AG09309 (cell line): ENCODE results near the gene CDH4.

Experiments used
- DNase-seq: peaks from one replicate; pipeline ENCODE4 v3.0.0-alpha.2; 2010; ENCODE audit warnings: low read depth
- H3K4me3 ChIP-seq: 2 replicates; pipeline ENCODE4 v1.5.1; 2011; ENCODE audit warnings: mild to moderate bottlenecking, low read depth, low read length, moderate library complexity; ENCODE audit not compliant: control insufficient read depth
- TF ChIP-seq, protein P1 (sequence below): IDR thresholded peaks from 2 replicates; pipeline ENCODE4 v1.5.1; 2011; ENCODE audit warnings: mild to moderate bottlenecking, low read depth, low read length, inconsistent platforms; ENCODE audit not compliant: insufficient read depth, control insufficient read depth; ENCODE audit errors: missing control alignments

CDH4 gene

DNA sequence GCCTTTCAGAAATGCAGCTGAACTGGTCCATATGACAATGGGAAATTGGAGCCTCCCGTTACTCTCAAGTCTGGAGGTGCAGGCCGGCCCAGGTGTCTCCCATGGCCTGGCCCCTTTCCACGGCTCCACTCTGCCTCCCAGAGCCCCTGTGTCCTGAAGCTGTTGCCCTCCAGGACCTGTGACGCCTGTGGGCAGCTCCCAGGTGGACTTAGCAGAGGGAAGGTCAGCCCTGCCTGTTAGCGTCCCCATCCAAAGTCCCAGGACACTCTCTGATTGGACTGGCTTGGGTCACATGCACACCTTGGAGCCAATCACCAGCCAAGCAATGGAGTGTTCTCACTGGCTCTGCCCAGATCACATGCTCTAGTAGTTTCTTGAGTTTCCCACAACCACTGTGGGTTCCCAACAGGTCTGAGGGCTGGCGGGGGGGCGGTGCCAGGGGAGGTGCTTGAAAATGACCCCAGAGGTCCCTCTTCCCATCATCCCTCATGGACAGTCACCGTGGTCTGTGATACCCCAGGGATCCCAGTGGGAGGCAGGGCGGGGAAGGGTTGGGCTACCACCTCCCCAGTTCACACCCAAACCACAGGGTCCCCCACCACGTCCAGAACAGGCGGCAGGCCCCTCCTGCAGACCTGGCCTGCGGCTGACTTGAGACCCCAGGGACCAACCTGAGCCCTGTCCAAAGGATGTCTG, 678.1 kb downstream of the CDH4 start:
- no peak for DNase-seq
- TF ChIP-seq, protein P1, sequence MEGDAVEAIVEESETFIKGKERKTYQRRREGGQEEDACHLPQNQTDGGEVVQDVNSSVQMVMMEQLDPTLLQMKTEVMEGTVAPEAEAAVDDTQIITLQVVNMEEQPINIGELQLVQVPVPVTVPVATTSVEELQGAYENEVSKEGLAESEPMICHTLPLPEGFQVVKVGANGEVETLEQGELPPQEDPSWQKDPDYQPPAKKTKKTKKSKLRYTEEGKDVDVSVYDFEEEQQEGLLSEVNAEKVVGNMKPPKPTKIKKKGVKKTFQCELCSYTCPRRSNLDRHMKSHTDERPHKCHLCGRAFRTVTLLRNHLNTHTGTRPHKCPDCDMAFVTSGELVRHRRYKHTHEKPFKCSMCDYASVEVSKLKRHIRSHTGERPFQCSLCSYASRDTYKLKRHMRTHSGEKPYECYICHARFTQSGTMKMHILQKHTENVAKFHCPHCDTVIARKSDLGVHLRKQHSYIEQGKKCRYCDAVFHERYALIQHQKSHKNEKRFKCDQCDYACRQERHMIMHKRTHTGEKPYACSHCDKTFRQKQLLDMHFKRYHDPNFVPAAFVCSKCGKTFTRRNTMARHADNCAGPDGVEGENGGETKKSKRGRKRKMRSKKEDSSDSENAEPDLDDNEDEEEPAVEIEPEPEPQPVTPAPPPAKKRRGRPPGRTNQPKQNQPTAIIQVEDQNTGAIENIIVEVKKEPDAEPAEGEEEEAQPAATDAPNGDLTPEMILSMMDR: no peak
- no peak overlapping the region for H3K4me3 ChIP-seq

DNA sequence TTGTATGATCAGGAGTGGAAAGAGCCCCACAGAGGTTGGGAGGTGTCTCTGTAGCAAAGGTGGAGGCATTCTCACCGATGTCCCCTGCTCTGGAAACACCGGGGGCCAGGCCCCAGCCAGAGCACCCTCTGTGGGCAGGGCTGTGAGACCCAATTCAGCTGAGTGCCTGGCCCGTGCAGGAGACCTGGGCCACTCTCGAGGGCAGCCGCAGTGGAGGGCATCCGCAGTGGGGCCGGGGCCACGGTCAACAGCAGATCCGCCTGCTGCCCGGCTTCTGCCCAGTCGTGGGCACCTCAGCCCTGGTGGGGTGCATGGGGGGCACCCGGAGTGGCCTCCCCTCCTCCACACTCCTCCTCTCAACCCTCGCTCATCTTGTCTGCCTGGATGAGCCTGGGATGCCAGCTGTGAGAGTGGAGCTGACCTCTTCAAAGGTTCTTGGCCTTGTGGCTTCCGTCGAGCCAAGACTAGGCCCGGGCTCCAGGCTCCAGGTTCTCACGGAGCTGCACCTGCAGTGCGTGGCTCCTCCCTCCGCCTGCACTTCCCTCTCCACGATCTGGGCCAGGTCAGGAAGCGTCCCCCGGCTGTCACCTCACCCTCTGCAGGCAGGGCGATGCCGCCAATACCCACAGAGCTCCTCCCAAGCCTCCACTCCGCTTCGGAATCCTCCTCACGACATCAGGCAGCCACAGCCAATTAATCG, 678.9 kb downstream of the CDH4 start:
- DNase-seq: no peak
- no peak overlapping the region for H3K4me3 ChIP-seq
- TF ChIP-seq, protein P1: no peak

- TF ChIP-seq, protein P1: no peak
- no peak overlapping the region for H3K4me3 ChIP-seq
- DNase-seq: no peak
Measured at GRCh38 chr20:61931476-61932198, 679.6 kb downstream of the CDH4 start.

DNA sequence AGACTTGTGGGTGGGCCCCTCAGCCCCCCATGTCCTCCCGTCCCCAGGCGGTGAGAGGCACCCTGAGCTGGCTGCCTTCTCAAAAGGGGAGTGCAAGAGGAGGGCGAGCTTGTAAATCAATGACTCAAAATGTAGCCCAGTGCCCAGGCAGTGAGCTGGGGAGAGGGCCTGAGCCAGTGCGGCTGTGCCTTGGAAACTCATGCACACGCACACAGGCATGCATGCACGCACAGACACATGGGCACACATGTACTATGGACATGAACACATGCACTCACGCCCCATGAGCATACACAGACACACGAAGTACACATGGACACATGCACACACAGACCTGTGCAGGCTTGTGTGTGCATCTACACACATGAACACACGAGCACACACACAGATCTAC, 680.1 kb downstream of the CDH4 start:
- TF ChIP-seq, protein P1: no peak
- DNase-seq: no peak
- no peak overlapping the region for H3K4me3 ChIP-seq

DNA sequence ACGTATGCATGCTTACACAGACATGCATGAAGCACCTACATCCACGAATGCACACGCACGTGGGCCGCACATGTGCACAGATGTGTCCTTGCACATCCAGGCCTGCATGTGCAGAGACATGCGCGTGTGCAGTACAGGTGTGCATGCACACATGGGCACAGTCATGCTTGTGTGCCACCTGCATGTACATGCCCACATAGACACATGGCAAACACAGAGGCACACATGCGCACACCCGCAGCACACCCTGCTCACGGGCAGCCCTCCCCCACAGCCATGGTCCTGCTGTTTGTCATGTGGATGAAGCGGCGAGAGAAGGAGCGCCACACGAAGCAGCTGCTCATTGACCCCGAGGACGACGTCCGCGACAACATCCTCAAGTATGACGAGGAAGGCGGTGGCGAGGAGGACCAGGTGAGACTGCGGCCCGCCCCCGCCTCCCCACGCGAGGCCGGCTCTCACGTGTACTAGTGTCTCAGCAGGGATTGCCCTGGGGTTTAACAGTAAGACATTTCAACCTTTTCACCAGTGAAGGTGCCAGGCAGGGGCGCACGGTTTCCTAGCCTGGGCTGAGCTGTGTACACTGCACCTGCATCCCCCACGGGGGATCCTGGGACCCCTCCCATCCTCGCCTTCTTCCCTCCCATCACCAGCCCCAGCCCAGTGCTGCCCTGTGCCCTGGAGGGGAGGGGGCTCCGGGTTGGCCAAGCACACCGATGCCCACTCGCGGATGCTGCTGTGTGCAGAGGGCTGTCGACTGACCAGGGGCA, 680.8 kb downstream of the CDH4 start:
- TF ChIP-seq, protein P1: no peak
- no peak overlapping the region for H3K4me3 ChIP-seq
- DNase-seq: no peak

GRCh38 chr20:61933481-61933950, 681.5 kb downstream of the CDH4 start:
- no peak for DNase-seq
- TF ChIP-seq, protein P1: no peak
- no peak overlapping the region for H3K4me3 ChIP-seq
